Fibroblast of skin of left biceps (primary cell): Measurements from ENCODE around the gene MGAT1.
"Not testable (repeated sequence)": the region's sequence is repeated elsewhere in the genome, so short reads cannot be mapped to it uniquely, and the experiment has no call there.

Source experiments
- DNase-seq, 2 experiments: peaks; one replicate each; pipeline ENCODE4 v3.0.0-alpha.2; 2013; ENCODE audit warnings: low read depth in 2 of 2

Gene MGAT1

DNA sequence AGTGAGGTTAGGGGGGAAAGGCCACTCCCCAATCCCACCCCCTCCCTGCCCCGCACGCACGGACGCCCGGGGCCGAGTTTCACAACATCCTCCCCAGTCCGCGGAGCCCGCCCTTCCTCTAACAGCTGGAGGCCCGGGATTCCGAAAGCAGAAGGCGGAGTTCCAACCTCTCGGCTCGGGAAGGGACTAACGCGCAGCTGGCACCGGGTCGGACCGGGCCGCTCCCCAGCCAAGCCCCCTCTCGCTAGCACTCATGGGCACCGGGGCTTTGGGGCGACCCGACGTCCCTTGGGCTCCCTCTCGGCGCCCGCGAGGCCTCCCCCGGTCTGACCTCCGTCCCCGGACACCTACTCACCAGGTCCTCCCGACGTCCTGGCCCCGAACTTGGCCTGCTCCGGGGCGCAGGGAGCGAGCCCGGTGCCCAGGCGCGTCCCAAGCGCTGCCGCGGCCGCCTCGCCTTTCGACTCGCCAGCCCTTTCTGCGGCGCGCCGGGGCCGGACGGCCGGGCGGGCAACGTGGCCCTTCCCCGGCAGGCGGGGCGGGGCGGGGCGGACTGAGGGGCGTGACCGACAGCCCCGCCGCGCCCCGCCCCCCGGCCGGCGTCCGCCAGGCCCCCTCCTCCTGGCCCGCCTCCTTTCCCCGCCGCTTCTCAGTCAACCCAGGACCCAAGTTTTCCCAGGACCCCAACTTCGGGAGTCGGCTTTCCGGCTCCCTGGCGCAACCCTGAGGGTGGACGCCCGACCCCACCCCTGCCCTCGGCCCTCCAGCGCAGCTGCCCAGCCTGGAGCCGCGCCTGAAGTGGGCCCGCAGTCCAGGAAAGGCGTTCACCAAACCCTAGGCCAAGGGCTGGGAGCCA is at the start of gene MGAT1:
TSS of gene MGAT1 (minus strand) at position 482 of the 856 bp plus-strand sequence. CDS start 9,835 bp downstream, outside the sequence.
- DNase-seq: peak in 1 of 2 experiments; percentile 63

- DNase-seq: no peak
These were observed 48.0 kb upstream of the MGAT1 start for GRCh38 chr5:180850434-180851078.

GRCh38 chr5:180849827-180850226 is 47.2 kb upstream of the MGAT1 start:
- no peak for DNase-seq

- no peak for DNase-seq
These were observed 46.3 kb upstream of the MGAT1 start for GRCh38 chr5:180848878-180849277.

DNA sequence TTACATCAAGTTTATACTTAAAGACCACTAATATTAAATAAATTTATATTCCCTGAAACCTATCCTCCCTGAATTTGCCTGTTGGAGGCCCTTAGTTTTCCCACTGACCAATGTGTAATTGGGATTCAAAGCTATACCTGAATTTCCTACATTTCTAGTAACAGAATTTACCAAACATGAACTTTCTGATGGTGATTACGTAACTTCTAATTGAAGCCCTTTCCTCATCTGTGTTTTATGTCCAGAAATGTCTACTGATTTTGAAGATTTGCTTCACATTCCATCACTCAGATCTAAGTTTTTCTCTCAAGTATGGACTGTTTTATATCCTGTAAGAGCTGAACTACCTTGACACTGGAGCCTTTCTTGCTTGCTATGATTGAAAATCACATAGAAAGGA is 45.7 kb upstream of the MGAT1 start:
- DNase-seq: no peak

DNA sequence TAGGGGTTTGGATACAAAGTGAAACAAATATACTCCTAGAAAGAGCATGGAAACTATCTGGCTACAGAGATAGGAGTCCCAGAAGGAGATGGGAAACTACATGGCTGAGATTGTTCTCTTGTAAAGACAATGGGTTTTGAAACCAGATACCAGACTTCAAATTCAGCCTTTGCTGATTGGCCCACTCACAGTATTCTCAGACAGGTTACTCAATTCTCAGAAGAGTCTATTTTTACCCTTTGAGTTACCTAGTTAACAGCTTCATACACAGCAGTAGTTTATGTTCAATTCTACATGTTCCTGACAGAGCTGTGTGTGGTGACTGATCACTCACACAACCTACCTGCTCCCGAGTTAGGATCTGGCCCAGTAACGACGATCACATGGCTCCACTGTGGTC is 44.4 kb upstream of the MGAT1 start:
- DNase-seq: no peak

DNA sequence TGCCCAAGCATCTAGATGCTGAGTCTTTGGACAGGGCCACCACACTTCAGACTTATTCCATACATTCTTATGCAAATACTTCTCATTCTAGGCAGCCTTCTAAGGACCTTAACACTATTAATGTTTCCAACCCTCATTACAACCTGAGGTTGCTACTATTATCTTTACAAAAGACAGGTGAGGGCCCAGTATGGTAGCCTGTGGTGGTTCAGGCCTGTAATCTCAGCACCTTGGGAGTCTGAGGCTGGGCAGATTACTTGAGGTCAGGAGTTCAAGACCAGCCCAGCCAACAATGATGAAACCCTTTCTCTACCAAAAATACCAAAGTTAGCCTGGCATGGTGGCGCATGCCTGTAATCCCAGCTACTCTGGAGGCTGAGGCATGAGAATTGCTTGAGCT is 42.3 kb upstream of the MGAT1 start:
- no peak for DNase-seq

DNA sequence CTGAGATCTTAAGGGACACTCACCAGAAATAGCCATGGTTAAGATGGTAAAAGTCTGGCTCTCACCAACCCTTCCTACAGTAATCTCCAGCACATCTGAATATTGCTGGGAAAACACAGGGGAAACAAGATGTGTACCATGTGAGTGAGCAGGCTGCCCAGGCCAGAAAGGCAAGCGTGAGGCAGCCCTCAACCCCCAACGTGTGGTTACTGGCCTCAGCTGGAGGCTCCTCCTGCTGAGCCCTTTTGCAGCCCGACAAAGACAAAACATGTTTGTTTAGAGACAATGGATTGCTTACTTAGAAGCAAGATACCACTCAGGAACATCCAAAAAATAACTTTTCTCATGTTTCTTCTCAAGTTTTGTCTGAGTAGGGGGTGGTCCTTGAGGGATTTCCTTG is 41.8 kb upstream of the MGAT1 start:
- DNase-seq: no peak

- no peak for DNase-seq
These were observed 37.3 kb upstream of the MGAT1 start for GRCh38 chr5:180839935-180840334.

- DNase-seq: no peak
These were observed 36.6 kb upstream of the MGAT1 start for GRCh38 chr5:180839227-180839626.

GRCh38 chr5:180837478-180837877 is 34.9 kb upstream of the MGAT1 start:
- DNase-seq: no peak

DNA sequence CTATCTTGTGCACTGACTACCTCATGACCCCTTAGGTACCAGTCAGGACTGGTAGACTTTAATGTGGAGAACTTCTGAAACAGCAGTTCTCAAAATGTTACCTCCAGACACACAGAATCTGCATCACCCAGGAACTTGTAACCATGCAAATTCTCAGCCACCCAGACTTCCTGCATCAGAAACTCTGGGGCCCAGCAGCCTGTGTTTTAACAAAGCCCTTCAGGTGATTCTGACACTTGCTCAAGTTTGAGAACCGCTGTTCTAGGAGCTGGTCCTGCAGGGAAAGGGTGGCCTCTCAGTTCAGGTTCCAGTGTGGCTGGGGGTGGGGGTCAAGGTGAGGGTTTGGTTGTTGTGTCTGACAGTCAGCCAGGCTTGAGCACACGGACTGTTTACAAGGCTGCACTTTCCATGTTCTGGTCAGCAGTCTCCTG is 30.0 kb upstream of the MGAT1 start:
- no peak for DNase-seq

DNA sequence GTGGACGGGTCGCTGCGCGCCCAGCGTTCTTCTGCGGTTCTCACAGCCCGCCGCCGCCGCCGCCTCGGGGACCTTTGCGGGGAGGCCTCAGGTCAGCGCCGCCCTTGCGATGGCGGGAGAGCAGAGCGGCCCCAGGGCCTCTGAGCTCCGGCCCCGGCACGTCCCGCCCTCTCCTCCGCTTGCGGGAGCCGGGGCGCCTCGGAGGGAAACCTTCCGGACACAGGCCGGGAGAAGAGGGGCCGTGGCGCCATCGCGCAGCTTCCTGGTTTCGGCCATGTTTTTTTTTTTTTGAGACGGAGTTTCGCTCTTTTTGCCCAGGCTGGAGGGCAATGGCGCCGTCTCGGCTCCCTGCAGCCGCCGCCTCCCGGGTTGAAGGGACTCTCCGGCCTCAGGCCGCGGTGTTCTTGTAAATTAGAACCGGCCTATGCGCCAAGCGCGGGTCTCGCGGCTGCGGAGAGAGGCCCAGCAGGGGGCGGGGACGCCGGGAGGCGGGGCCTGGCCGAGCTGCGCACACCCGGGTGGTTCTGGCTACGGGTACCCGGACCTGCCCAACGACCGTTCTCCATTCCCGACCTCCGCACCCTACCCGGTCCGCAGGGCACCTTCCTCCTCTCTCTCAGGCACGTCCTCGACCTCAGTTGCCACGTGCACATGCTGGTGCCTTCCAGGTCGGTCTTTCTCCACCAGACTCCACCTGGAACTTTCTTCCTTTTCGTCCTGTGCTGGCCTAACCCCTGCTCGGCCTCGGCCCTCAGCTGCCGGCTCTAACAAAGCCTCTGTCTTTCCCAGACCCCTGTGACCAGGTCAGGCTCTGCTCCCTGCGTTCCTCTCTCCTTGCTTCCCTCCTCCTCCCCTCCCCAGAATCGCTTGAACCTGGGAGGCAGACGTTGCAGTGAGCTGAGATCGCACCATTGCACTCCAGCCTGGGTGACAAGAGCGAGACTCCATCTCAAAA is 28.8 kb upstream of the MGAT1 start:
- DNase-seq: no peak

- no peak for DNase-seq
These were observed 27.9 kb upstream of the MGAT1 start for GRCh38 chr5:180830253-180831138.

DNA sequence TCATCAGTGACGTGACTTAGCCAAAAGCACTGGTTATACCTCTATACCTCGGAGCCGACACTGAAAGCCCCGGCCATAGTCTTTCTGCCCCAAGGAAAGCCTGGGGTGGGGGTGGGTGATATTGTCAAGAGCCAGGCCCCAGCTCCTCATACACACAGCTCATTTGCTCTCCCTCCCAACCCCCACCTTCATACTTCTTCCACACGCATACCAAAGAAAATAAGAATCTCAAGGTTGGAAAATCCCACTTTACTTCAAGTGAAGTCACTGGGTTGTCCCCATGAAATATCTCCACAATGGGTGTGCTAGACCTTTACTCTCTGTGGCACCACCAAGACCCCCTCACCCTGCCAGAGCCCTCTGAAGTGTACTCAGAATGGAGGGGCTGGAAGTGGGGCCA is 27.1 kb upstream of the MGAT1 start:
- DNase-seq: no peak

- DNase-seq: not testable (repeated sequence)
These were observed 26.3 kb upstream of the MGAT1 start for GRCh38 chr5:180828756-180829531.

- not testable (repeated sequence) for DNase-seq
These were observed 24.8 kb upstream of the MGAT1 start for GRCh38 chr5:180827374-180827773.

- no peak for DNase-seq
These were observed 23.3 kb upstream of the MGAT1 start for GRCh38 chr5:180825768-180826525.
